Pancreas (tissue), 10 donors: ENCODE measurements around the gene RAB25. TPM values are rescaled to one million over a fixed set of nuclear protein-coding genes. Genes with fewer than 3 reads are reported as not detected.
A peak's percentile ranks its signal among the peaks of the same experiment; 100 is the strongest.

Experiments used
- ATAC-seq, 4 donors: fragments of 200-7000 bp; cut with Tn5 transposase; one replicate each; pipeline versions ENCODE4 v1.8.0 to v1.9.1; 2020; ENCODE audit warnings: mild to moderate bottlenecking in 4 of 4, moderate library complexity in 4 of 4
- DNase-seq, 6 donors: peaks; one replicate each; pipeline ENCODE4 v3.0.0-alpha.2; 2020
- FAIRE-seq: peaks from 2 replicates; lab custom pipeline; 2012; peaks lifted over from hg19 to GRCh38; lab: Jason Lieb, UNC
- H3K27ac ChIP-seq, 4 donors: fragments of 200-600 bp; sonication (generic); 1 replicate in 3 of 4; 2 replicates in 1 of 4; pipeline versions ENCODE4 v1.5.0 to v1.8.0; 2020
- H3K27me3 ChIP-seq, 4 donors: fragments of 200-600 bp; one replicate each; pipeline ENCODE4 v1.8.0; 2021
- H3K36me3 ChIP-seq, 3 donors: fragments of 200-600 bp; sonication (generic) in 1 of 3; one replicate each; pipeline versions ENCODE4 v1.5.0 to v1.8.0; 2020 to 2021
- H3K4me1 ChIP-seq, 3 donors: fragments of 200-600 bp; one replicate each; pipeline ENCODE4 v1.8.0; 2021
- H3K4me3 ChIP-seq, 4 donors: fragments of 200-600 bp; sonication (generic) in 2 of 4; one replicate each; pipeline versions ENCODE4 v1.5.0 to v1.8.0; 2020 to 2021
- H3K9me3 ChIP-seq, 4 donors: fragments of 200-600 bp; one replicate each; pipeline ENCODE4 v1.8.0; 2021
- WGBS, 2 donors: extraction: QIAGEN DNeasy Blood & Tissue Kit; methylation state at CpG; one replicate each; pipeline ENCODE4 v1.1.7; 2013; 5-methylcytosine and 5-hydroxymethylcytosine counted together
- intact Hi-C, 3 donors: fragments of 100-400 bp; cut with DNase I; formaldehyde crosslinking; loops; one replicate each; pipeline versions ENCODE4 v1.11.1 to v1.14.2; 2022
- polyA plus RNA-seq, 2 donors: library from polyadenylated mRNA; stranded (reverse); fragments of 200-250 nt; gene quantifications; one replicate each; pipeline ENCODE4 v1.2.3, GENCODE V29; 2013
- total RNA-seq, 6 donors: library from RNA; stranded (reverse); fragmentation: NEBNext Ultra II Directional in 4 of 6; extraction: Animal tissue kit (Norgen Biotek cat#: 25700) in 4 of 6; gene quantifications; one replicate each; pipeline versions ENCODE4 v1.2.1 to v1.2.4, GENCODE V29; 2021 to 2023
- TF ChIP-seq, protein P1 (sequence below), 4 donors: fragments of 200-600 bp; sonication (generic) in 3 of 4; IDR thresholded peaks; one replicate each; pipeline versions ENCODE4 v1.5.0 to v1.8.0; 2021; ENCODE audit warnings: antibody characterized with exemption in 4 of 4
- donor health status: healthy with polysubstance abuse.
- donor health status: DM: no; HTN: no; CAD: no; lungs with moderate emphysema.
- donor health status: DM: no; HTN: no; CAD: no.
- donor health status: control.
- donor health status: control.
- donor health status: Bipolar disorder and iron deficiency.
- donor health status: DM: yes; HTN: yes; CAD: no.
- donor health status: DM: no; HTN: no; CAD: no.
- donor health status: DM: no; HTN: no; CAD: no.
- donor health status: DM: yes; HTN: yes; CAD: no.

Gene RAB25
- total and polyA plus RNA-seq, 8 donors: 29.0 to 81.6 (median 37.4) TPM

DNA sequence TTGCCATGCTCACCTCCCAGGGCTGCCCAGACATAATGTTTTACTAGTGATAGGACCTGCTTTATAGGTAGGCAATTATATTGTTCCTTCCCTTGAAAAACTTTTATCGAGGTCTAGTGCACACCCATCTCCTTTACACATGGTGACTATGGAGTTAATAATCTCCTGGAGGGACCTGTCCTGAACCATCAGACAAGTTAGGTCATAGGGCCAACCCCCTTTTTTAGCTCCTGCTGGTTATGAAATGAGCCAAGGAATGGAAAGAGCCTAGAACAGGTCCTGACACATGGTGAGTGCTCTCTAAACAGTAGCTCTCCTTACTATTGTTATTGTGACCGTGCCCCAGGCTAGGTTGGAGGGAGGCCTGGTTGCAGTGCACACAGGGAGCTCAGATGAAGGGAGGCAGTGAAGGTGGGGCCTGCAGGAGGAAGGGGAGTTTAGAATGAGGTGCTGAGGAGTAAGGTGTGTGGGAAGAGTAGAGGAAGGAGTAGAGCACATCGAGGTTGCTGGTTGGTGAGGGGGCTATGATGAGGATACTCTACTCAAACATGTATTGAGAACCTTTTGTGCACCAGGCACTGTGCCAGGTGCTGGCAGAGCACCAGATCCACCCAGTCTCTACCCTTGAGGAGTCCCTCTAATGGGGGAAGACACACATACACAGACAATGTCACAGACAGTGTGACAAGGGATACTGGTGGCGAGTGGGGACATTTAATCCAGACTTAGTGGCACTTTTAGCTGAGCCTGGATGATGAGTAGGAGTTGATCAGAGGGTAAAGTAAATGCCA is 39.4 kb downstream of the RAB25 start:
- TF ChIP-seq, protein P1, sequence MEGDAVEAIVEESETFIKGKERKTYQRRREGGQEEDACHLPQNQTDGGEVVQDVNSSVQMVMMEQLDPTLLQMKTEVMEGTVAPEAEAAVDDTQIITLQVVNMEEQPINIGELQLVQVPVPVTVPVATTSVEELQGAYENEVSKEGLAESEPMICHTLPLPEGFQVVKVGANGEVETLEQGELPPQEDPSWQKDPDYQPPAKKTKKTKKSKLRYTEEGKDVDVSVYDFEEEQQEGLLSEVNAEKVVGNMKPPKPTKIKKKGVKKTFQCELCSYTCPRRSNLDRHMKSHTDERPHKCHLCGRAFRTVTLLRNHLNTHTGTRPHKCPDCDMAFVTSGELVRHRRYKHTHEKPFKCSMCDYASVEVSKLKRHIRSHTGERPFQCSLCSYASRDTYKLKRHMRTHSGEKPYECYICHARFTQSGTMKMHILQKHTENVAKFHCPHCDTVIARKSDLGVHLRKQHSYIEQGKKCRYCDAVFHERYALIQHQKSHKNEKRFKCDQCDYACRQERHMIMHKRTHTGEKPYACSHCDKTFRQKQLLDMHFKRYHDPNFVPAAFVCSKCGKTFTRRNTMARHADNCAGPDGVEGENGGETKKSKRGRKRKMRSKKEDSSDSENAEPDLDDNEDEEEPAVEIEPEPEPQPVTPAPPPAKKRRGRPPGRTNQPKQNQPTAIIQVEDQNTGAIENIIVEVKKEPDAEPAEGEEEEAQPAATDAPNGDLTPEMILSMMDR (IDR thresholded peaks at IDR 0.05): no peak
- FAIRE-seq: no peak
- DNase-seq: no peak
- WGBS, 2 donors: 55 to 57% methylated on average over 4 of the region's 4 CpGs
- H3K27me3 ChIP-seq: no peaks in the 10 kb centered on the region
- H3K27ac ChIP-seq: no peak overlapping the region
- H3K4me3 ChIP-seq: no peak overlapping the region
- no peaks in the 10 kb centered on the region for H3K9me3 ChIP-seq
- no peaks in the 10 kb centered on the region for H3K36me3 ChIP-seq
- H3K4me1 ChIP-seq: peaks cover 1 to 26% (median 12%) of the 10 kb centered on the region in 3 donors
- no peak for ATAC-seq
- intact Hi-C loops: no loop called here

DNA sequence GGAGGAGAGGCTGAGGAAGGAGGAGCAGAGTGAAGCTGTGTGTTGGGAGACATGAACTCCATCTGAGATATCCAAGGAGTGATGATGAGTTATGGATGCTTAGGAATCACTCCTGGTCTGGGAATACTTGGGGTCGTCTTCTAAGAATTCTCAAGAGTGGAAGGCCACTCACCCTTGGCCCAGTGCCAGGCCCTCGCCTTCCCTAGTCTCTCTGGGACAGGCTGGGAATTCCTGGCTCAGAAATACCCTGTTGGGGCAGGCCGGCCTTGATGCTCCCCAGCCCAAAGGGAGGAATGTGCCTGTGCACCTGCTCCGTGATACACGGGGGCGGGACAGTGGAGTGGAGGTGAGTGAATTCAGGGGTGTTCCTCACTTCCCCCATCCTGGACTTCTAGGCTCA is 40.9 kb downstream of the RAB25 start:
- Histone ChIP-seq H3K9me3 (no peaks in the 10 kb centered on the region), H3K4me3 (no peak overlapping the region), H3K4me1 (peaks cover 7 to 29% (median 13%) of the 10 kb centered on the region in 3 donors), H3K27ac (no peak overlapping the region), H3K27me3 (no peaks in the 10 kb centered on the region), H3K36me3 (no peaks in the 10 kb centered on the region)
- DNase-seq (peak in 2 of 6 donors; percentile 54 to 71), ATAC-seq (no peak), FAIRE-seq (no peak)
- 44 to 48% methylated on average over 6 of the region's 6 CpGs for WGBS, 2 donors
- intact Hi-C loops: no loop called here
- TF ChIP-seq, protein P1 (IDR thresholded peaks at IDR 0.05): no peak

DNA sequence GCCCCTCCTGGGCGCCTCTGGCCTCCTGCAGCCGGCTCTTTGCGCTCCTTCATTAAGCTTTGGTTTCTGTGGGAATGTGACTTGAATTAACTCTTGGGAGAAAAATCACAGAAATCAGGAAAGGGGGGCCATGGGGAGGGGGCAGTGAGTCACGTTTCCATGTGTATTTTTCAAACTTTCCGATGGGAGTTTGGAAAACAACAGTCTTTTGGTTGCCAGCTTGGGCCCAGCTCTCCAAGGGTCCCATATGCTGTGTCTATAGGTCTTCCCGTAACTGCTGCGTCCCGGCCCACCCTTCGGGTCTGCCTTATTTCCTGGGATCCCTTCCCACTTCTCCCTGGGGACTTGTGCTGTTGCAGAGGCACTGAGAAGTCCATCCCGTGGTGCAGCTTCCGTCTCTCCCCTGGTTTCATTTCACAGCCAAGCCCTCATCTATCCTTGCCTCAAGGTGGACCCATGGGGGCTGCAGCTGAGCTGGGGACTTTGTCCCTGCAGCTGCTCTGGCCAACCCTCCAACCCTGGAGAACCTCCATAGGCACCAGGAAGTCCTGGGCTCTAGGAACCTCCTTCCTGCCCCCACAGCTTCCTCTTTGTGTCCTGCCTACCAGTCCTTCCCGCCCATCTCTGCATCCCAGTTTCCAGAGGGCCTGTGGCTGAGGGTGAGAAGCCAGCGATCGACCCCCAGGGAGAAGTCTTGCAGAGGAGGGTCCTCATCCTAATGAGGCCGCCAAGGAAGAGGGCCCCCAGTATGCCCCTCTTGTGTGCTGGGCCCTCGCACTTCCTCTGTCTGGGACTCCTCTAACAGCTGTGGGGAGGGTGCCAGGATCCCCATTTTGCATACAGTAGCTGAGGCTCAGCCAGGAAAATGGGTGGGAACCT is 41.9 kb downstream of the RAB25 start:
- no peak for DNase-seq
- Histone ChIP-seq H3K4me1 (peaks cover 7 to 33% (median 18%) of the 10 kb centered on the region in 3 donors), H3K36me3 (no peaks in the 10 kb centered on the region), H3K27ac (peak overlapping the region in 3 of 4 donors; percentile 16 to 98 (median 93)), H3K27me3 (no peaks in the 10 kb centered on the region), H3K4me3 (no peak overlapping the region), H3K9me3 (no peaks in the 10 kb centered on the region)
- intact Hi-C loops: no loop called here
- TF ChIP-seq, protein P1 (IDR thresholded peaks at IDR 0.05): no peak
- WGBS, 2 donors: 80 to 85% methylated on average over 16 of the region's 16 CpGs
- no peak for FAIRE-seq
- no peak for ATAC-seq

DNA sequence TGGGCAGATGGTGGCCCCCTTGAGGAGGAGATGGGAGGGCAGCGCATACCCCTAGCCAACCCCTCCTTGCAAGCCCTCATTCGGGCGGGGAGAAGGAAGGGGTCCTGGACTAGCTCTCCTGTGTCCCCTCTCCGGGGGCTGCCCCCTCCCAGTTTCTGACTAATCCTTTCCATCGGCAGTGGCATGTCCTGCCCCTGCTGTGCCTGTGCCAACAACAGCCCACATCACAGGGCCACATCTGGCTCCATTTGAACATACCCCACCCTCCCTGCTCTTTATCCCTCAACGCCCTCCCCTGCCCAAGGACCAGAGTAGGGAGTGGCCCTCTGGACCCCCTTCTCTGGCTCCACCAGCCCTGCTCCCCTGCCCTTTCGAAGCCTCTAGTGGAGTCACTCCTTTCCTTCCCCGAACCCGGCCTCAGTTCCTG is 42.6 kb downstream of the RAB25 start:
- DNase-seq (peak in 1 of 6 donors; percentile 49), FAIRE-seq (no peak), ATAC-seq (no peak)
- peaks cover 7 to 33% (median 18%) of the 10 kb centered on the region in 3 donors for H3K4me1 ChIP-seq
- no peaks in the 10 kb centered on the region for H3K27me3 ChIP-seq
- no peaks in the 10 kb centered on the region for H3K36me3 ChIP-seq
- TF ChIP-seq, protein P1 (IDR thresholded peaks at IDR 0.05): no peak
- H3K4me3 ChIP-seq: no peak overlapping the region
- intact Hi-C loops: no loop called here
- no peaks in the 10 kb centered on the region for H3K9me3 ChIP-seq
- WGBS, 2 donors: 68 to 70% methylated on average over 8 to 9 of the region's 9 CpGs
- H3K27ac ChIP-seq: peak overlapping the region; percentile 16 to 98 (median 60)
